HG03520 (cell line): ENCODE data around the gene STK32B.

Source experiments
- ATAC-seq: cut with Tn5 transposase; IDR thresholded peaks from one replicate; pipeline ENCODE4 v1.9.1; 2021; ENCODE audit warnings: mild to moderate bottlenecking, moderate library complexity; ENCODE audit not compliant: unreplicated experiment

The STK32B gene

DNA sequence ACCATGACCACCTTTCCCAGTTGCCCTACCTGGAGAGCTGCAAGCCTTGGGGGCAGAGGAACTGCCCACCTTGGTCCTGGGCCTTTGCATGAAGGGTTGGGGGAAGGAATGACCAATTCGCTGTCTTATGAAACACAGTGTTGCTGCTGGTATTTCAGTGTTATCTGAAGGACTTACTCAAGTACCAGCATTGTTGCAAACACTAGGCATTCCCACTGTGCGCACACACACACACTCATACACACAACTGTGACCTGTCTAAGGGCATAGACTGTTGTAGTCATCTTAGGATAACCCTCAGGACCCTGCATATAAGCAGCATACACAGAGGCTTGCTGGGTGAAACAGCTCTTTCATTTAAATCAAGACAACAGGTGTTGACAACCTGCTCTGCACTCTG is 446.2 kb downstream of the STK32B start:
- no peak for ATAC-seq

DNA sequence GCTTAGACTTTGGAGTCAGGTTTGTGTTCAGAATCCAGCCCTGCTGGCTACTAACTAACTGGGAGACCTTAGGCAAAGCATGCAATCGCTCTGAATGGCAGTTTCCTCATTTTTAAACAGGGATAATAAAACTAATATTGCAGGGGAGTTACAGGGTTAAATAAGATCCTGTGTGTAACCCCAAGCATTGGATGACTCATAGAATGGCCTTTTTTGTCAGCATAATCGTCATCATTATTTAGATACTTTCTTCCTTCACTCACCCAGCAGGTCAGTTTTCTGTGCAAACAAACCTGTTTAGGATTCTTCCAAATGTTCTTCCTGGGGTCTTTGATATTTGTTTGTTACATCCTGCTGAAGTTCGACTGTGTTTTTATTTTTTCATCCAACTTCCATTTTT is 448.9 kb downstream of the STK32B start:
- ATAC-seq = no peak

DNA sequence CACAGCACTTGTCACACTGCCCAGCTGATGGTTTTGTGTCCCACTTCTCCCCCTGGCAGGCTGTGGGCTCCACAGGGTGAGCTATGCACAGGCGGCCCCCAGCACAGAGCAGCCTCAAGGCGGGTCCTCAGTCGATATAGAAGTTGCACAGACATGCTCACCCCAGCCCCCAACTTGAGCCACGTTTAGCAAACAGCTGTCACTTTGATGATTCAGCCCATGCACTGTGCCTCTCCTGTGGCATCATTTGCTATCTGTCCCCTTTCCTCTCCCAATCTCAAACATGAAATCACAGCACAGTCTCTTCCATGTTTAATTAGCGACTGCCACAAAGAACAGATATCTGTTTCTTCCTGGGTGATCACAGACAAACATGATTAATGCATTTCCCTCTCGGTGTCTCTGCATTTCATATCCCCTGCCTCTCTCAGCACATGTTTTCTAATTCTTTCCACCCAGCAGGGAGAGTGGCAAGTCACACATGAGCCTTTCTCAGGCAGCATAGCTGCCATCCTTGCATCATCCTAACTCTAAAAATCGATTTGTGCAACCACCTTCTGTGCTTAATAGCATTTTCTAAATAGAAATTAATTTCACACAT is 452.2 kb downstream of the STK32B start:
- no peak for ATAC-seq

DNA sequence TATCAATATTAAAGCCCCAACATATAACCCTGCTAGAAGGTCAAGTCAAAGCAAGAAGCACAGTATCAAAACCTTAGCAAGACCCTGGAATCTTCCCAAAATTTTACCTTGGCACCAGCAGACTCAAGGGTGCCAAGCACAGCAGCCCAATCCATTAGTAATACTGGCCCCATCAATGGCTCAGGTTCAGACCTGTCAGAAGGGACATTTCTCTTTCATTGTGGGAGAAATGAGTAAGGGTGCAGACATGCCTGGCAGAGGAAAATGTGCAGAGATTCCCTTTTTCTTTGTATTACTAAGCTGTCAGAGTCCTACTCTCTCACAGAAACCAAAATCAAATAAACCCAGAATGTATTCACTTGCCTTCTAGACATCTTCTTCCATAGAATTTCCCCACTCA is 453.2 kb downstream of the STK32B start:
- ATAC-seq = no peak

DNA sequence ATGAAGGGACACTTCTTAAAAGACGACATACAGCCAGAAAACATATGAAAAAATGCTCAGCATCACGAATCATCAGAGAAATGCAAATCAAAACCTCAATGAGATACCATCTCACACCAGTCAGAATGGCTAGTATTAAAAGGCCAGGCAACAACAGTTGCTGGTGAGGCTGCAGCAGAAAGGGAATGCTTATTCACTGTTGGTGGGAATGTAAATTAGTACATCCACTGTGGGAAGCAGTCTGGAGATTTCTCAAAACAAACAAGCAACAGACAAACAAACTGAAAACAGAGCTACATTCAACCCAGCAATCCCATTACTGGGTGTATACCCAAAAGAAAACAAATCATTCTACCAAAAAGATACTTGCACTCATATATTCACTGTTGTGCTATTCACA is 459.2 kb downstream of the STK32B start:
- no peak for ATAC-seq

DNA sequence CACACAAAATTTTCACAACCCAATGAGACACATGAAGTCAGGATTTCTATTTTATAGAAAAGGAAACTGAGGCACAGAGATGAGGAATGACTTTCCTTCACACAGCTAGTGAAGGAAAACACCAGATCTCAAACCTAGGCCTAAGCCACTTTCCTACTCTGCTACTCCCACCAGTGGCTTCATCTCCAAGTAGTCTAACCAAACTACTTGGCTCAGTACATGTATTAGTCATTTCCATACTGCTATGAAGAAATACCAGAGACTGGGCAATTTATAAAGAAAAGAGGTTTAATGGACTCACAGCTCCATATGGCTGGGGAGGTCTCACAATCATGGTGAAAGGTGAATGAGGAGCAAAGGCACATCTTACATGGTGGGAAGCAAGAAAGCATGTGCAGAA is 460.5 kb downstream of the STK32B start:
- no peak for ATAC-seq

DNA sequence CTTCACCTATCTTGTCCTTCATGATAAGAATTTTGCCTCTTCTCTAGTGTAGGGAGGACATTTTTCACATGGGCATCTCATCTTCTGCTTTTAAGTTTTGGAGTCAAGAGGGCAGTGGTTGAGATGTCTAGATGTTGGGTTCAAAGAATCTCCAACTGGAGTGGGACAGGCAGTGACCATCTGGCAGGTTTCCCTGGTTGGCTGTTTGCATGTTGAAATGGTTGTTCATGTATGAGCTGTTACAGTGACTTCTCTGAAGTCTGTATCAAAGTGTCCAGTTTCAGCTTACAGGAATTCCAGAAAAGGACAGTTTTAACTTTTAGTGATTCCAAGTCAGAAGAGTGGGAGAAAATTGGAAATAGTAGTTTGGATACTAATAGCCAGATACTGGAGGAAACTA is 464.4 kb downstream of the STK32B start:
- ATAC-seq = no peak

DNA sequence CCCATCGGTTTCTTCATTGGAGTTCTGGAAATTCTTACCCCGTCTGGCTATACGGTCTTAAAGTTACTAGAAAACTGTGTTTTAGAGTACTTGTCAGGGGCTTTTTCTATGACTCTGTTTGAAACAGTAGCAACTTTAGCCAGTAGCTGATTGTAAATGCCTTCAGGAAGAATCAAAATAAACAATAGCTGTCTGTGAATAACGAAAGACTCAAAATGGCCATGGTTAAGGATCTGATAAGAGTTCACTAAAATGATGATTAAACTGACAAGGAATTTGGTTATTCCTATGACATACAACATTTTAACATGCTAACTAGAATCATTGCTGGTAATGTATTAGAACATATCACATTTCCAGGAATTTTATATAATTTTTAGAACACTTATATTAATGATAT is 466.1 kb downstream of the STK32B start:
- no peak for ATAC-seq

DNA sequence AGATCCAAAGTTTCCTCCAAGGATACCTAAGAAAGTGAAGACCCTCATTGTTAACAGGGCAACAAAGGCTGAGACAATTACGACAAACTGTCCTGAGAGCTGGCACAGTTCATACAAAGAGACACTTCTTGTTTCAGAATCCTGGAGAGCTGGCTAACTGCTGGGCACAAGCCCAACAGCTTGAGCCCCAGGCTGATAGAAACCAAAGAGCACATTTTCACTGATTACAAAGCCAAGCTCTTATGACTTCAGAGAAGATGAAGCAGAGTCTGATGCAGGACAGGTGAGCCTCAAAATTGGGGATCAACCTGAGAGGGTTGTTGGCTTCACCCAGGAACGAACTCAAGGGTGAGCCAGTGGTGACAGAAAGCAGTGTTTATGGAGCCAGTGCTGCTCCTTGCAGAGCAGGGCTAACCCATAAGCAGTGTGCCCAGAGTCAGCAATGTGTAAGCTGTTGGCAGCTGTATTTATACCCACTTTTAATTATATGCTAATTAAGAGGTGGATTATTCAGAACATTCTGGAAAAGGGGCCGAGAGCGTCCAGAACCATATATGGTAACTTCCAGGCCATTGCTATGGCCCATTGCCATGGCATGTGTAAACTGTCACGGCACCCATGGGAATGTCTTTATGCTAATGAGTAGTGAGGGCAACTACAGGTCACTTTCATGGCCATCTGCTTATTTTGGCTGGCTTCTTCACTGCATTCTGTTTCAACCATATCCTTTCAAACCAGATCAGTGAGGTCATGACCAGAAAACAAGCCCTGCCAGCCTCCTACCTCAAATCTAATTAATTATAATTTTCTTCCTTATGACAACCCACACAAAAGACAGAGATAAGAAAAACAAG is 473.4 kb downstream of the STK32B start:
- no peak for ATAC-seq

DNA sequence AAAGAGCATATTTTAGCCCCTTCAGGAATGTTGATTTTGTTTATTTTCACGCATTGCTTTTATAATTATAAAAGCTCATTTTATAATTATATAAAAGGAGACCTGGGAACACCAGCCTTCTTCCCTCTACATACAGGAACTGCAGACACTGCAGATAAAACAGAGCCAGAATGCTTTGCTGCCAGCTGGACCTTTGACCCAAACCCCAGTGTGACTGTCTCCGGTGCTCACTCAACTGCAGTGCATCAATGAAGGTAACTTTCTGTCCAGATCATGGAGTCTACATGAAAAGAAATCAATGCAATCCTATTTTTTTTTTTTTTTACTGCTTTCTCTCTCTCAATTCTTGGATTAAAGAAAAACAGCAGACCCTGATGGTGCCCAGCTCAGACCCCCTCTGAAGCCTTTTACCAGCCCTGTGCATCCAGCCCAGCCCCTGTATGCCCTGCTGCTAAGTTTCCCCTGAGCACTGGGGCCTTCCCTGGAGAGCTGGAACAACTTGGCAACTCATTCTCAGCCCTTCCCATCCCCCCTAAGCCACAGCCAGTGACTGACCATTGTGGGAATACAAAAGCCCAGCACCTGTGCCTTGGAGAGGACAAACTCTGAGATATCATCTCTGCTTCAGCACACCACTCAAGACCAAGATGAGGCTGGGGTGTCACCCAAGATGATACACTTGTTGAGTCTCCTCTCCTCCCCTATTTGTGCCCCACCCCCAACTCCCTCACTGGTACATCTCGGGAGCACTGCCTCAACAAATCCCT is 475.0 kb downstream of the STK32B start:
- ATAC-seq = no peak

DNA sequence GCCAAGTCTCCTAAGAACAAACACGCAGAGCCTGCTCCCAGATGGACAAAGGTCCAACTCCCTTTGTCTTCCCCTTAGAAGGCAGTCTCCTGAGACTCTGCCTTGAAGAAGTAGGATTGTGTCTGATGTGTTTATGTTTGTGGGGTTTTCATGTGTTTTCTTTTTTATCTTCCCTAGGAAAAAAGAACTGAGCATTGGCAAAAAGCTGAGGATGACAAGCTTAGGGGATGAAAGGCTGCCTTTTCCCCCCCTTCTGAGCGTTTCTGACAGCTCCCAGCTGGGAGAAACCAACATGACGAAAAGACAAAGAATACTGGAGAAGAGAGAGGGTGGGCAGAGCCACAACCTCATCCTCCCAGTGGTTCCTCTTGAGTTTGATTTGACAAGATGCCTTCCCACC is 475.9 kb downstream of the STK32B start:
- ATAC-seq = no peak

DNA sequence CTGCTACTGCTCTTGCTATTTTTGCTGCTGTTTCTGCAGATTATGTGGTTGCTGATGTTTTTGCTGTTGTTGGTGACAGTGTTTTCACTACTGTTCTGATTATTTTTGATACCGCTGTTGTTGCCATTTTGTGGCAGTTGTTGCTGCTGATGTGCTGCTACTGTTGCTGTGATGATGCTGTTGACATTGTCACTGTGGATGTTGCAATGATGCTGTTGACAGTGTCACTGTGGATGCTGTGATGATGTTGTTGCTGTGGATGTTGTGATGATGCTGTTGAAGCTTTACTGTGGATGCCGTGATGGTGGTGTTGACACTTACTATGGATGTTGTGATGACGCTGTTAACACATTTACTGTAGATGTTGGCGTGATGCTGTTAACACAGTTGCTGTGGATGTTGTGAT is 476.8 kb downstream of the STK32B start:
- no peak for ATAC-seq

DNA sequence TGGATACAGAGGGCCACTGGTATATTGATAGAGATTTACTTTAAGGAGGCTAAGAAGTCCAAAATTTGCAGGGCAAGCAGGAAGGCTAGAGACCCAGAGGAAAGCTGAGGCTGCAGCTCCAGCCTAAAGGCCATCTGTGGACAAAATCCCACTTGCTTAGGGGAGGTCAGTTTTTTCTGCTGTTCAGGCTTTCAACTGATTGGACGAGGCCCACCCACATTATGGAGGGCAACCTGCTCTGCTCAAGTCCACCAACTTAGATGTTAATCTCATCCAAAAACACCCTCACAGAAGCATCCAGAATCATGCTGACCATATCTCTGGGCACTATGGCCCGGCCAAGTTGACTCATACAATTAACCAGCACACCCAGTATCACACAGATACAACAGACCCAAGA is 480.8 kb downstream of the STK32B start:
- ATAC-seq = no peak

DNA sequence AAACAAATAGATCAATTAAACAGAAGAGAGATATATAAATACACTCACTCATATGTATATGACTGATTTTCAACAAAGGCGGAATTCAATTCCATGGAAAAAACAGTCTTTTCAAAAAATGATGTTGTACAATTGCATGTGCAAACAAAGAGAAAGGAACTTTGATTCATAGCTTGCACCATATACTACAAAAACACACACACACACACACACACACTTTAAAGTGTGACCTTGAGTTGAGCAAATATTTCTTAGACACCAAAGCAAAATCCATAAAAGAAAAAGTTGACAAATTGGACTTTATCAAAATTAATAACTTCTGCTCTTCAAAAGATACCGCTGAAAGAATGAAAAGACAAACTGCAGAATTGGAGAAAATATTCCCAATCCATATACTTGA is 488.3 kb downstream of the STK32B start:
- ATAC-seq = no peak

DNA sequence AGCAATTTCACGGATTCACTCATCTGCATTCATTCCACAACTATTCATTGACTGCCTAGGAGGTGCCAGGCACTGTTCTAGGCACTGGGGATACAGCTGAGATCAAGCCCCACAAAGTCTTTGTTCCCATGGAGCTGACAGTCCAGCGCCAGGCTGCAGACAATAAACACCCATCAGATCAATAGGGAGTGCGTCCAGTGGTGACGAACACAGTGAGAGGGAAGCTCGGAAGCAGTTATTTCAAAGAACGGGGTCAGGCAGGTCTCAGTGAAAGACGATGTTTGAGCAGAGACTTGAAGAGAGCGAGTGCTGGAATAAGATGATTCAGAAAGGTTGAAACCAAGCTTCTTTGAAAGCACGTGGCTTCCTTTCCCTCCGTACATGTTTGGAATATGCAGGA is 489.9 kb downstream of the STK32B start:
- ATAC-seq = no peak

DNA sequence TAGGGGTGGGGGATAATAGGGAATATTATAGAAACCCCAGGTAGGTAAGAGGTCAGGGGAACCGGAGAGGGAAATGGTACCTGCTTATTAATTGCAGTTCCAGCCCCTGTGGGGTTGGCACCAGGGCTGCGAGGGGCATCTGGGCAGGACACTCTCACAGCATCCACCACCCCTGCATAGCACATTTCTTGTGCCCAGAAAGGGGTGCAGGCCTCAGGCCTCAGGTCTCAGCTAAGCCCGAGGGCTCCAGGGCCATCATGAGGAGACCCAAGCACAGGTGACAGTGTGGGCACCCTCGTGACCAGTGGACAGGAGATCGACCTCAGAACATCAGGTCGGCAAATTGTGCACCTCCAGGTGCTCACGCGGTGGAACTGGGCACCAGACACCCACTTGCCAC is 492.4 kb downstream of the STK32B start:
- no peak for ATAC-seq

DNA sequence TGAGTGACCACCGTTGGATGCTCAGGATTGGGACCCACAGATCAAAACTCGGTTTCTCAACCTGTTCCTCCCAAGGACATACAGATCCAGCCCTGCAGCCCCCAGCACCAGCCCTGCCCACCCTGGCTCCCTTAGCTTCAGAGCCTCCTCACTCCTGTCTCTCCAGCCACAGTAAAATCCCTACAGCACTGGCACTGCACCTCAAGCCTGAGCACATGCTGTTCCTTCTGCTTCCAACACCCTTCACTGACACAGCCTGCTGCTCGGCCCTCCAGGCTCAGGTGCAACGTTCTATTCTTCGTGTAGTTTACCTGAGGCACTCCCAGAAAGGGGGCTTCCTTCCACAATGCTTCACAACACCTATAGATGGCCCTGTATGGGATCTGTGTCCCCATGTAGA is 493.5 kb downstream of the STK32B start:
- ATAC-seq = no peak

DNA sequence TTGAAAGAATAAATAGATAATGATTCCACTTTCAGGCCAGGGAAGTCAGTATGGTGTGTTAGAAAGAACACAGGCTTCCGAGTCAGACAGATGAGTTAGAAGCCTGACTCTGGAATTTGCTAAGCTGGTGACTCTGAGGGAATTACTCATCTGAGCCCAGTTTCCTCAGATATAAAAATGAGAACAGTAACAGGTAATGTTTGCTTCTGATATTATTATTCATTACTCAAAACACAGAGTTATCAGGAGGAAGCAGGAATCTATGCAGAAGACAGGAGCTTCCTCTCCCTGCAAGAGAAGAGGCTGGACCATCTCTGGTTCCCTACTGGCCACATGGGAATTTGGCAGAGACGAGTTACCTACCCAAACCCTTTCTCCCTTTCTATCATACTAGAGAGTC is 494.0 kb downstream of the STK32B start:
- ATAC-seq = no peak

DNA sequence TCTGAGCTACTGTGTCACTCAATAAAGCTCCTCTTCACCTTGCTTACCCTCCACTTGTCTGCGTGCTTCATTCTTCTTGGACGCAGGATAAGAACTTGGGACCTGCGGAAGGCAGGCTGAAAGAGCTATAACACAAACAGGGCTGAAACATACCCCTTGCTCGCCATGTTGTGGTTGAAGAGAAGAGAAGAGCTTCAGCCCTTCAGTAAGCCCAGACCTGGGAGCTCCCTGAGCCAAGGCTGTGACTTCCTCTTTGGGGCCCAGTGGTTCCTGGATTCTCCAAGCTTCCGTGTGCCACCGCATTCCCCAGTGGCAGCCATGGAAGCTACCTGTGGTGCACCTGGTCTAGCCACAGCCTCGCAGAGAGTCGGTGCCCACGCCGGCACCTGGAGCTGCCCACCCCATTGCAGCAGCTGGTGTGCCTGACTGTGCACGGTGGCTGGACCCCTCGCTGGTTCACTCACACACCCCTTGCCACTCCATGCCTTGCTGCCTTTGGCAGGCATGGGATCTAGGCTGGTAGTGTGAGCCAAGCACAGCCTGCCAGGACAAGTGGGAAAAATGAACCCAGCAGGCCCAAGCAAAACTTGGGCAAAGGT is 496.5 kb downstream of the STK32B start:
- ATAC-seq = no peak
